Stimulated activated CD4-positive, alpha-beta T cell treated with anti-CD3 and anti-CD28 coated beads, Interleukin-2, amount 100 ng/mL, for 48 hours (primary cell): ENCODE data around the gene CAPN11.
A peak's percentile ranks its signal among the peaks of the same experiment; 100 is the strongest.
"Not testable (repeated sequence)": the region's sequence is repeated elsewhere in the genome, so short reads cannot be mapped to it uniquely, and the experiment has no call there.

ENCODE experiments used
- DNase-seq, 2 donors: peaks; one replicate each; pipeline ENCODE4 v3.0.0-alpha.2; 2020

Gene CAPN11

DNA sequence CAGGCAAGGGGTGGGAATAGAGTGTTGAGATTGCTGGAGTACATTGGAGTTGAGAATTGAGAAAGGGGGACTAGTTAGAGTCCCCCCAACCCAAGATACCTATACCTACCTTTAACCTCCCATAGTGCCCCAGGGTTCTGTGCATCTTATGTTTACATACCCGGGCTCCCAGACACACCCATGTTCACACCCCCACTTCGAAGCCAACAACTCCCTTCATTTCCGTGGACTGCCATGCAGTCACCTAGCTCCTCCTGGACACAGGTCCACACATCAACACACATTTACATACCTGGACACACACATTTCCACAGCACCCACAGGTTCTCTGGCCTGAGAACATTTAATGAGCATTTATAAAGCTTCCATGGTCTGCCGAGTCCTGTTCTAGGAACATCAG is 26.1 kb upstream of the CAPN11 start:
- DNase-seq: no peak

DNA sequence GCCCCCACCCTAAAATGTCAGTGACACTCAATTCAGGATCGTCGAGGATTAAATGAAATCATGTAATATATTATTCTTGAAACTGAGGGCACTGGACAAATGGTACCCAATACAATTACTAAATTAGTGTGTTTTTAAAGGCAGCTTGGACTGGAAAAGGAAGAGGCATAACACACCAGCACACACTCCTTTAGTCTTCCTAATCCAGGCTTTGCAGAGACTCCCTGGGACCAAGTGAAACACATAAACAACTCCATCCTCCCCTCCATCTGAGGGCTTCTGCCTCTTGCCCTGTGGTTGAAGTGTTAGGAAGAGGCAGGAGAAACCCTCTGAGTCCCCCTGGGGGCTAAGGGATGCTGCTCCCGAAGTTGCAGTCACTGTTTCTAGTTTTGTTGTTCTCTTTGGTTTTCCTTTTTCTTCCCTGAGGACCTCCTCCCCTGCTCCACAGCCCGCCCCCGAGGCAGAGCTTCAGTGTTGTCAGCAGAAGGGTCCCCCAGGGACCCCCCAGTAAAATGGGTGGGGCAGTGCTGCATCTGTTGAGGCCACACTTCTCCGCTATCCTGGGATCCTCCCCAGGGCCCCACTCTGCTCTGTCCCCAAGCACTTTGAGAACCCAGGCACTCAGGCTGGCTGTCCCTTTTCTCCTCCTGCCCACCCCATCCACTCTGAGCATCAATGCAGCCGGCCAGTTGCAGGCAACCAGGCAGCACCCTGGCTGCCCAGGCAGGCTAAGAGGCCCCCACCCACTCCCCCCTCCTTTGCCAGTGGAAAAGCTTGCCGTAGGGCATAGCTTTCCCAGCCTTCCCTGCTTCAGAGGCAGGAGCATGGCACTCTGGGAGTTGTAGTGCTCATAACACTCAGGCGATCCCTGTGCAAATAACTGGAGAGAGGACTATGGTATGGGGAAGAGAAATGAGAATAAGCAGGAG is 25.4 kb upstream of the CAPN11 start:
- DNase-seq: no peak

DNA sequence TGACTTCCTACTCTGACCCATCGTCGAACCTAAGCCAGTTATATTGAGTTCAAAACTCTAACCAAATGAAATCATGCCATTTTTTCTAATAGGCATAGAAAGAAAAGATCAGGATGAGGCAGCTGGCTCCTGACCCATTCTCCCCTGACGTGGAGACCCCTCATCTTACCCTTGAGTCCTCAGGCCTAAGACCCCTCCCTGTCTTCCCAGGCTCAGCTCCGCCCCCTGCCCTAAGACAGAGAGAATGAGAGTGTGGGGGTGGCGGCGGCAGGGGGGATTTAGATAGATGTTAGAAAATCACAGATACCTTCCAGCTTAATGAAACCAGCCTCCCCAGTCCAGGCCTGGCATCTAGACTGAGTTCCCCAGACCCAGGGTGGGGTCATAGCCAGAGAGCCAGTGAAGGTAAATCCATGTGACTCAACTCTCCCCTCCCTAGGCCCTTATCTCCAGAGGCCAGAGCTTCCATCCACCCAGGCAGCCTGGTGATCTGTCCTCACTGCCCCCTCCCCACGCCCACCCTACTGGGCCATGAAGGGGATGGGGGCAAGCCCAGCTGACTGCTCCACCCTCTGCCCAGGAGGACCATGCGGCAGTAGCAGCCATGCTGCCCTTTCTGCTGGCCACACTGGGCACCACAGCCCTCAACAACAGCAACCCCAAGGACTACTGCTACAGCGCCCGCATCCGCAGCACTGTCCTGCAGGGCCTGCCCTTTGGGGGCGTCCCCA is 24.5 kb upstream of the CAPN11 start:
- DNase-seq: no peak

DNA sequence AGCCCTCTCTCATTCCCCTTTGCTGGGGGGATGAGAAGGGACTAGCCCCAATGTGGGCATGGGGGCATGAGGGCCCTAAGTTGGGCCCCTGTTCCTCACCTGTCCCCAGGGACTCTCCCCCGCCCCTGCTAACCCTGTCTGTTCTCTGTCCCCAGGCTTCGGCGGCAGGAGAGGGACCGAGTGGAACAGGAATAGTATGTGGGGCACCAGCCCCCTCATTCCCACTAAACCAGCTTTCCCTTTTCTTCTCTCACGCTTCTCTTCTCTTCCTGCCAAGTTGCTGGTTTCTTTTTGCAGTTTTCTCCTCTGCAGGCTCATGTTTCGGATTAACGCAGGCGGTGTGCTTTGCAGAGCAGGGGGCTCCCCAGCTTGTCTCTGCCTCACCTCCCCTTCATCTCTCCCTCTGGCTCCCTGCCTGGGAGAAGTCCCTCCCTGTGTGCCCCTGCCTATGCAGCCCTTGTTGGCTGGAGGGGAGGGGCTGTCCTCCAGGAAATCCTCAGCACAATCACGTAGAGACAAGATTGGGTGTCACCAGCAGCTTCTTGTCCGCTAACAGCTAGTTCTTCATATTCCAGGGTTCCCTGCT is 23.4 kb upstream of the CAPN11 start:
- DNase-seq: no peak

DNA sequence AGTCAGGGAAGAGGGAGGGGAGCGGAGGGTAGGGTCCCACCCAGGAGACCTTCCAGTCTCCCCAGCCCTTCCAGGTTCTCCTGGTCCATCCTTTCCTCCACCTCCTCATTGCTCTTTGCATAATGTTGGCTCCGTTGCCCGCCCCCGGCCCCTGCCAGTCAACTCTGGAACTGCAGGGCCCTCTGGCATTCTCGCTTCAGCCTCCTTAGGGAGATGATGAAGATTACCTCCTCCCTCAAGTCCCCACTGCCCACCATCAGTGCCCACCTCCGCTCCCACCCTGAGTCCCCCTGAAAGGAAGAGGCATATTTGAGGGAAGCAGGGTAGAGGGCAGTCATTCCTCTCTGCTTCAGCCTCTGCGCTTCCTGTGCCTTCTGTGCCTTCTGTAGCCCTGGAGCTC is 22.7 kb upstream of the CAPN11 start:
- no peak for DNase-seq

DNA sequence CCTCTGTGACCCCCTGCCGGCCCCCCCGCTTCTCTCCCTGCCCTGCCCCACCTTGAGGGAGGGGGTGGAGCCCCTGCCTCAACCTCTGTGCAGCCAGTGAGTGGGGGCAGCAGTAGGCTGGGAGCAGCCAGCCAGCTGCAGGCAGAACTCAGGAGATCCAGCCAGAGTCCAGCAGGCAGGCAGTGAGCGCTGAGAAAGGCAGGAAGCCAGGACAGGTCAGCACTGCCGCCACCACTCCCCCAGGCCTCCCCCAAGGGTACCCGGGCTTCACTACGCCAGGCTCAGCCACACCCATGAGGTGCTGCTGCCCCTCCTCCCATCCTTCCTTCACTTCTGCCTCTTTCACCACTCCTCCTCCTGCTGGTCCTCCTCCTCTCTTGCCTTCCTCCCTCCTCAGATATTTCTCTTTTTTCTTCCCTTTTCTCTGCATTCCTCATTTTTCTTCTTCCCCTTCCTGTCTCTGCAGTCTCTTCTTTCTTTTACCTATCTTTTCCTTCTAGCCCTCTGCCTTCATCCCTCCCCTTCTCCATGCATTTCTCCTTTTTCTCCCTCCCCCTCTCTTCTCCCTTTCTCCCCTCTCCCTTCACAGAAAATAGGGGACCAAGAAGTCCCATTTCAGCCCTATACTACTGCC is 19.8 kb upstream of the CAPN11 start:
- DNase-seq: no peak

DNA sequence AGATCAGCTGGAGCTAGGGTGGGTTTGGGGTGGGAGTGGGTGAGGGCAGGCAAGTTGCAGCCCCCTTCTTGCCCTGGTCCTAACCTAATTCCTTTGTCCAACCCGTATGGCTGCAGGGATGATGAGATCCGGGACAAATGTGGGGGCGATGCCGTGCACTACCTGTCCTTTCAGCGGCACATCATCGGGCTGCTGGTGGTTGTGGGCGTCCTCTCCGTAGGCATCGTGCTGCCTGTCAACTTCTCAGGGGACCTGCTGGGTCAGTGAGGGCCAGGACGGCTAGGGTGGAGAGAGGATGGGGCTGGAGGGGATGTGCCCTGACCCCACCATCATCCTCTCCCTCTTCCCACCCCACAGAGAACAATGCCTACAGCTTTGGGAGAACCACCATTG is 19.3 kb upstream of the CAPN11 start:
- no peak for DNase-seq

DNA sequence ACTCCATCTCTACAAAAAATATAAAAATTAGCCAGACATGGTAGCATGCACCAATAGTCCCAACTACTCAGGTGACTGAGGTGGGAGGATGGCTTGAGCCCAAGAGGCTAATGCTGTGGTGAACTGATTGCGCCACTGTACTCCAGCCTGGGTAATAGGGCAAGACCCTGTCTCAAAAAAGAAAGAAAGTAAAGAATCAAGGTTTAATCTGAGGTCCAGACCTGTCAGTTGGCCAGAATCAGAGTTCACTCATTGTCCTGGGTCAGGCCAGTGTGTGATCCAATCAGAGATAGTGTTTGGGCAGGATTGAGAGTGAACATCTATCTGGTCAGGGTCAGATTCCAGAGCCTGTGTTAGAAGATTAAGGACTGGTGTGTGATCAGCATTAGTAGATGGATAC is 15.8 kb upstream of the CAPN11 start:
- DNase-seq: no peak

DNA sequence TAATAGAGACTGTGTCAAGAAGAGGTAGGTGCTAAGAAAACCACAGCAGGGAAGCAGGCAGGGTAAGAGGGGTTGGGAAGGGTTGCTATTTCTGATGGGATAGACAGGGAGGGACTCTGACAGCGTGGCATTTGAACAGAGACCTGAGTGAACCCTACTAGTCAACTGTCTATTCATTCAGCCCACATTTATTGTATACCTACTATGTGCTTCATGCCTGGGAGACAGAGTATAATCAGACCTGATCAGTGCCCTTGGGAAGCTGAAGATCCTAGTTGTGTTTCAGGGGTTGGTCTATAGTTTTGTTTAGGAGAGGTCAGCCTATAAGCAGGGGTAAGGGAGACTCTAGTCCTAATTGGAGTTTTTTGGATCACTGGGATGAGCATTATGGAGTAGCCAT is 14.9 kb upstream of the CAPN11 start:
- DNase-seq: no peak

DNA sequence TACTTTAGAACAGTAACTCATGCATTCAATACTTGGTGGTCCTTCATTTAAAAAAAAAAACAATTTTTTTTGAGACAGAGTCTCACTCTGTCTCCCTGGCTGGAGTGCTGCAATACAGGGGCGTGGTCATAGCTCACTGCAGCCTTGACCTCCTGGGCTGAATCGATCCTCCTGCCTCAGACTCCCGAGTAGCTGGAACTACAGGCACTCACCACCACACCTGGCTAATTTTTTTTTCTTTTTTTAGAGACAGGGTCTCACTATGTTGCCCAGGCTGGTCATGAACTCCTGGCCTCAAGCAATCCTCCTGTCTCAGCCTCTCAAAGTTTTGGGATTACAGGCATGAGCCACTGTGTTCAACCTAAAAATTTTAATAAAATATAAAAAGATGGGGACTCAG is 14.1 kb upstream of the CAPN11 start:
- not testable (repeated sequence) for DNase-seq

DNA sequence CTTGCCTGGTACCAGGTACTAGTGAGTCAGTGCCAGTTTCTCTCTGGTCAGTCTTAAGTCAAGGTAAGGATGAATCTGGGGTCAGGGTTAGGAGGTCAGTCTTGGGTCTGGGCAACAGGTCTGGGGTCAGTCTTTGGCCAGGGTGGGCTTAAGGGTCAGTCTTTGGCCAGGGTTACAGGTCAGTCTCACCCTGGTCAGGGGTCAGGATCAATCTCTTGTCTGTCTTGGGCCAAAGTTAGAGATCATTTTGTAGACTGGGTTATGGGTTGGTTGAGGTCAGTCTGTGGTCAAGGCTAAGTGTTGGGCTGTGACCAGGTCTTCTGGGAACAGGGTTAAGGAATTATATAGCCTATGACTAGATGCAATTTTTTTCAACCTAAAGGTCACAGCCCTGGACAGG is 12.8 kb upstream of the CAPN11 start:
- DNase-seq: no peak

DNA sequence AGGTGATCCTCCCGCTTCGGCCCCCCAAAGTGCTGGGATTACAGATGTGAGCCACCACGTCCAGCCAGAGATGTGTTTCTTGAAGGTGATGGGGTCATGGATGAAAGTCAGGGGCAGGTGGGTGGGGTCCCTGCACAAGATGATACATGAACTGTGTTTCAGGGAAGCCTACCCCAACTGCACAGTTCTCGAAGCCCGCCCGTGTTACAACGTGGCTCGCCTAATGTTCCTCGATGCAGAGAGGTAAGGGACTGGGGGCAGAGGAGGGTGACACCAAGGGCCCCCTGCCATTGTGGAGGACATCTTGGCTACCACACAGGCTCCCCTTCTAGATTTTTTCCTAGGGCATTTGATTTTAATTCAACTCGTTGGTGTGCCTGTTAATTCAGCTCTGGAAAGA is 11.9 kb upstream of the CAPN11 start:
- no peak for DNase-seq

DNA sequence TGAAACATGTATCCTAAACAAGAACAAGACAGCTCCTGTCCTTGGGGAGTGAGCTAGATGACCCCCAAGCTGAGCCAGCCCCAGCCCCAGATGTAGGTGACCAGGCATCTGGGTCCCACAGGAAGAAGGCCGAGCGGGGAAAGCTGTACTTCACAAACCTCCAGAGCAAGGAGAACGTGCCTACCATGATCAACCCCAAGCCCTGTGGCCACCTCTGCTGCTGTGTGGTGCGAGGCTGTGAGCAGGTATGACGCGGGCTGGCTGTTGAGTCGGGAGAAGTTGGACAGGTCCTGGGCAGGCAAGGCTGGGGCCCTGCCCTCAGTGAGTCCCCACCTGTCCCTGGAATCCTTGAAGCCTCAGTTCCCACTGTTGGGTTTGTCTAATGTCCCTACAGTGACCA is 11.4 kb upstream of the CAPN11 start:
- no peak for DNase-seq

DNA sequence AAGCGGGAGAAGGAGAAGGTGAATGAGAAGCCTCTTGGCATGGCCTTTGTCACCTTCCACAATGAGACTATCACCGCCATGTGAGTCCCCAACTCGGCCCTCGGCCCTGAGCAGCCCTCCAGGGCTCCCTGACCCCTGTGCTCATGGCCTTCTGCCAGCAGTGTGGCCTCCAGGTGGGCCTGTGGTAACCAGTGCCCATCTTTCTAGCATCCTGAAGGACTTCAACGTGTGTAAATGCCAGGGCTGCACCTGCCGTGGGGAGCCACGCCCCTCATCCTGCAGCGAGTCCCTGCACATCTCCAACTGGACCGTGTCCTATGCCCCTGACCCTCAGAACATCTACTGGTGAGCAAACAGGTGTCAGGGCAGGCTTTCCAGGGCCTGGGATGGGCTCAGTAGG is 10.3 kb upstream of the CAPN11 start:
- no peak for DNase-seq

DNA sequence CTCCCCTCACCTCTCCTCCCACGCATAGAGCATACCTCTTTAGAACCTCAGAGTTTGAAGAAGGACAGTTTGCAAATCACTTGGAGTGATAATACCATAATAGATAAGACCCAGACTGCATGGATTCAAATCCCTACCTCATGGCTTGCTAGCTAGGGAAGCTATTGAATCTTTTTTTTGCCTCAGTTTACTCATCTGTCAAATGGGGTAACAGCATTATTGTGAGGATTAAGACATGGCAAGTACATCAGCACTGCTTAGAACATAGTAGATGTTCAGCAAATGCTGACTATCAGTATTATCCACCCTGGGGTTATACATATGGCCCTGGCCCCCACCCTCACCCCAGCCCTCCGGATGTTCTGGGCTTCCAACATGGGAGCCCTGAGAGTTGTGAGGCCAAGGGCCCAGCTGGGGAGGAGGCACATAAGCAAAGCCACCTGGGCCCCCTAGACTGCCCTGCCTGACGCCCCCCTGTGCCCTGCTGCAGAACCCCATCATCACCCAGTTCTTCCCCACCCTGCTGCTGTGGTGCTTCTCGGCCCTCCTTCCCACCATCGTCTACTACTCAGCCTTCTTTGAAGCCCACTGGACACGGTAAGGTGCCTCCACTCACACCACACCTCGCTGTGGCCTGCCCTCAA is 9.1 kb upstream of the CAPN11 start:
- no peak for DNase-seq

DNA sequence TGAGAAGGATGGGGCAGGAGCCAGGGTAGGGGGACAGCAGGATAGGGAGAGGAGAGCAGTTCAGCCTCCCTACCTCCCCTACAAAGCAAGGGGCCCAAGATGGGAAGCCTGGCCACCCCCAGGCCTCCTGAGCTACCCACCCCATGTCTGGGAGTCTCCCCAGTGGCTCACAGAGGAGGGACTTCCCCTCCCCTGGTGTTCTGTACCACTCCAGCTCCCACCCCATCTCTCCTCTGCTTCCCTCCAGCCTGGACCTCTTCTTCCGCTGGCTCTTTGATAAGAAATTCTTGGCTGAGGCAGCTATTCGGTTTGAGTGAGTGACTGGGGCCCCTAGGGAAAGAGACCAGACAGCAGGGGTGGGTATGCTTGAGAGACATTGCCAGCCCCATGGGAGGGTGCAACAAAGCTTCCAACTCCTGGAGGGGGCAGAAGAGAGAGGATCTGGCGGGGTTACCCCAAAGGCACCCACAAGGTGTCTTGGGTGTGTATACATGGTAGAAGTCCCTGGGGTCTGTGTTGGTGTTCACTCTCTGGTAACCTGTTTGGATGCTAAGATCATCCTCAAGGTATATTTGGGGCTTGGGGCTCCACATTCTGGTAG is 8.2 kb upstream of the CAPN11 start:
- DNase-seq: no peak

DNA sequence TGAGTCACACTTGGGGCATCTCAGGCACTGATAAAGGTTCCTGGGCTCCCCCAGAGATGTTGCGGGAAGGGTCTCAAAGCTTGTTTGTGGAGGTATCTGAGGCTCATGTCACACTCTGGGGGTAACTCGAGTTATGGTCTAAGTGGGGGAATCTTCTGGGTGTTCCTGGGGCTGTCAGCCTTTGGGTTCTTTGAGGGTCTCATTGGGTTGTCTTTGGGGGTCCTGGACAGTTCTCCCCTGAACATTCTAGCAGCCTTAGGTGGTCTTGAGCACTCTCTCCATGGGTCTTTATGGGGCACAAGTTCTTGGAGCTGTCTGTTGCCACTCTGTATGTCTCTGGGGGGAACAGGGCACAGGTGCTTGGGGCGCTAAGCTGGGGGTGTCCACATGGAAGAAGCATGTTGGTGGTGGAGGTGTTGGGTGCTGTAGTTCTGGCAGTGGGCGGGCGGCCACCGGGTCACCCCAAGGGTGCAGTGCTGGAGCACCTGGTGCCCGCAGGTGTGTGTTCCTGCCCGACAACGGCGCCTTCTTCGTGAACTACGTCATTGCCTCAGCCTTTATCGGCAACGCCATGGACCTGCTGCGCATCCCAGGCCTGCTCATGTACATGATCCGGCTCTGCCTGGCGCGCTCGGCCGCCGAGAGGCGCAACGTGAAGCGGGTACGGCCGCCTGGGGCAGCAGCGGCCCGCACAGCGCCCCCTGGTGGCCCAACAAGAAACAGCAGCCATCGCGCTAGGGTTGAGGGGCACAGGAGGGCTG is 7.1 kb upstream of the CAPN11 start:
- DNase-seq: peak; percentile 78 to 87

DNA sequence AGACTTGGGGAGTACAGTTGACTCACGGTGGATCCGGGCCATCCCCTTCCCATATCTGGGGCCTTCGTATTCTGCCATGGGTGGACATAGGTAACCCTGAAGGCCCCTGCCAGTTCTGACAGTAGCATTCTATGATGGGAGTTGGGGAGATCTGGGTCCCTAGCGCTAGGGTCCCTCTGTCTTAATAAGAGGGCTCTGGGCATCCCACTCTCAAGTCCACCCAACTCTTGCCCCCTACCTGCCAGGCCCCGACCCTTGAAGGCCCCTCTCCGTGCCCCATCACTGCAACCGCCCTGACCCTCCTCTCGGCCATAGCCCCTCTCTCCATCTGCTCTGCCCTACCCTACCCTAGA is 6.5 kb upstream of the CAPN11 start:
- DNase-seq: no peak

DNA sequence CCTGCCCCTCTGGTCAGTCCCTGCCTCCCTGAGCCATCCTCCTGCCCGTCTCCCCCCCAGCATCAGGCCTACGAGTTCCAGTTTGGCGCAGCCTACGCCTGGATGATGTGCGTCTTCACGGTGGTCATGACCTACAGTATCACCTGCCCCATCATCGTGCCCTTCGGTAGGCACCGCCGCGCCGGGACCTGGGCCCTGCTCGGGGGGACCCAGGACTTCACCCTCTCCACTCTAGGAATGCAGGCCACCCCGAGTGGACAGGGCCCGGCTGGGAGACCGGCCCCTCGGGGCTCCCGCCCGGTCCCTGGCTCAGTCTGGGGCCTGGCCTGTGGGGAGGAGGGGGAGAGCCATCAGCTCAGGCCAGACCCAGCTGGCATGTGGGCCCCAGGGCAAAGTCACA is 6.1 kb upstream of the CAPN11 start:
- DNase-seq: no peak

DNA sequence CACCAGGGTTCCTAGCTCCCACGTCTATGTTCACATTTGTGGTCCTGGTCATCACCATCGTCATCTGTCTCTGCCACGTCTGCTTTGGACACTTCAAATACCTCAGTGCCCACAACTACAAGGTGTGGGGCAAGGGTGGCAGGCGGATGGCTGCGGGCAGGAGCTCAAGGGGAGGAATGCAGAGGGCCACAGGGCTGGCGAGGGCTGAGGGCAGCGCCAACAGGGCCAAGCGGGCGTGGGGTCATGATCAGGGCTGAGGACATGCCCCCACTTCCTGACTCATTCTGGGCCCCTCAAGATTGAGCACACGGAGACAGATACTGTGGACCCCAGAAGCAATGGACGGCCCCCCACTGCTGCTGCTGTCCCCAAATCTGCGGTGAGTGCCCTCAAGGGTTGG is 4.6 kb upstream of the CAPN11 start:
- DNase-seq: no peak

DNA sequence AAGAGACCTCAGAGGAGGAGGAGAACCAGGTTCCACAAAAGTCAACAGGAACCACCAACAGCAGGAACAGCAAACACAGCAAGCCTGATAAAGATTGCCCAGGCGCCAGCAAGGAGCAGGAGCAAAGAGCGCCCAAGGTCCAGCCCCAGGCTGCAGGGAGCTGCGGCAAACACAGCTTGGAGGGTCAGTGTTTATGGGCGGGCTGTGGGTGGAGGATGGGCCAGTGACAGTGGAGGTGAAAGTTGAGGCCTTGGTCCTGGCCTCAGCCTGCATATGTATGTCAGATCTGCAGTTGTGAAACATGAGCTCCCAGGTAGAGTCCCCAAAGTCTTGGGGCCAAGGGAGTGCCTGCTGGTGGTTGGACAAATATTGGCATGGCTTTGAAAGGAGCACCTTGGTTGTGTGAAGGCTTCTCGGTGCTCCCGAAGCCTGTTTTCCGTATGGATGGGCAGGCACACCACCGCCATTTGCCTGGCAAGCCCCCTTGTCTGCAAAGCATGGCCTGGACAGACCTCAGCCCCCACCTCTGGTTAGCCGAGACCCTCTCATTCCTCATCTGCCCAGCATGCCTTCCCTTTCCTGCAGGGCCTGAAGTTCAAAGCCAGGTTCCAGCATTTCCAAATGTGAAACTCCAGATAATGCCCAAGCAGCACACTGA is 2.0 kb upstream of the CAPN11 start:
- DNase-seq: no peak
